GM23248 (cell line): ENCODE results near the gene KCNMA1.

Source experiments
- EZH2 ChIP-seq: fragments of 200-600 bp; sonication (generic); IDR thresholded peaks from 2 replicates; pipeline ENCODE4 v1.6.1; 2018; ENCODE audit warnings: antibody characterized with exemption, mild to moderate bottlenecking; ENCODE audit not compliant: insufficient read depth, poor library complexity, severe bottlenecking
- EZH2phosphoT487 ChIP-seq: fragments of 200-600 bp; sonication (generic); IDR thresholded peaks from 2 replicates; pipeline ENCODE4 v1.6.1; 2018; ENCODE audit warnings: antibody characterized with exemption, moderate library complexity, mild to moderate bottlenecking, low read depth; ENCODE audit not compliant: insufficient read depth

DNA sequence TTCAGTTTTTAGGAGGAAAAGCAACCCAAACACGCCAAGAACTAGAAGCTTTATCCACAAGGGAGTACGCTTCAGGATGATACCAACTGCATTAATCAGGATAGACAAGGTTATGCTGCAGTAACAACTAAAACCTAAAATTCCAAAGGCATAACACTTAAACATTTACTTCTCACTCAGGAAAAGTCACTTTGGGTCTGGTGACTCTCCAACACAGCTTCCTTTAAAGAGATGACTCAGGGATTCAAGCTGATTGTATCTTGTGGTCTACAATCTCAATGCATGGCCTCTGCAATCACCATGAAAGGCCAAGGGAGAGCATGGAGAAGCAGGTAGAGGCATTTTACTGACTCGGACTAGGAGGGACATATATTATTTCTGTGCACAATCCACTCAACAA is 315.8 kb downstream of the KCNMA1 start:
- TF ChIP-seq EZH2 (no peak), EZH2phosphoT487 (no peak)
